Naive thymus-derived CD8-positive, alpha-beta T cell (primary cell): Measurements from ENCODE around the gene FAF1. TPM values are rescaled to one million over a fixed set of nuclear protein-coding genes. Genes with fewer than 3 reads are reported as not detected.
A peak's percentile ranks its signal among the peaks of the same experiment; 100 is the strongest.
"Not testable (repeated sequence)": the region's sequence is repeated elsewhere in the genome, so short reads cannot be mapped to it uniquely, and the experiment has no call there.

Experiments
- ATAC-seq, 2 donors: fragments of 150-1000 bp; cut with Tn5 transposase in 1 of 2; sonication (Bioruptor Pico), chemical (Tn5 transposase) in 1 of 2; 1 replicate in 1 of 2; 2 replicates in 1 of 2; pipeline ENCODE4 v1.10.0; 2021; ENCODE audit warnings: mild to moderate bottlenecking in 2 of 2, moderate library complexity in 2 of 2
- POLR2A ChIA-PET: fragments of 350-600 bp; sonication (Branson Sonifier 250); formaldehyde crosslinking; loops from one replicate; lab custom pipeline; 2021; ENCODE audit warnings: antibody characterized with exemption; lab: Charles Lee
- DNase-seq, 10 donors: peaks; one replicate each; pipeline versions ENCODE4 v3.0.0 to v3.0.0-alpha.2; 2020 to 2022
- H3K27ac Mint-ChIP-seq, 10 donors: one replicate each; pipeline ENCODE4 v1.8.0; 2020 to 2022; ENCODE audit warnings: mild to moderate bottlenecking in 10 of 10, mixed read lengths in 10 of 10, moderate library complexity in 4 of 10, inconsistent platforms in 1 of 10
- H3K27me3 Mint-ChIP-seq, 5 donors: one replicate each; pipeline ENCODE4 v1.8.0; 2021 to 2022; ENCODE audit warnings: mixed read lengths in 5 of 5
- H3K36me3 Mint-ChIP-seq, 3 donors: one replicate each; pipeline ENCODE4 v1.8.0; 2020 to 2022; ENCODE audit warnings: mixed read lengths in 3 of 3, mild to moderate bottlenecking in 2 of 3, inconsistent platforms in 1 of 3
- H3K4me1 Mint-ChIP-seq, 4 donors: one replicate each; pipeline ENCODE4 v1.8.0; 2021 to 2022; ENCODE audit warnings: mixed read lengths in 4 of 4
- H3K4me3 Mint-ChIP-seq, 10 donors: one replicate each; pipeline ENCODE4 v1.8.0; 2020 to 2022; ENCODE audit warnings: mild to moderate bottlenecking in 10 of 10, mixed read lengths in 10 of 10, moderate library complexity in 6 of 10, inconsistent platforms in 1 of 10
- H3K9me3 Mint-ChIP-seq, 9 donors: one replicate each; pipeline ENCODE4 v1.8.0; 2020 to 2022; ENCODE audit warnings: mixed read lengths in 9 of 9, mild to moderate bottlenecking in 3 of 9, inconsistent platforms in 1 of 9, moderate library complexity in 1 of 9
- polyA plus RNA-seq, 3 donors: library from polyadenylated mRNA; unstranded; fragments of 300-500 nt; fragmentation: Illumina TruSeq; gene quantifications; one replicate each; pipeline ENCODE4 v1.2.3, GENCODE V29; 2021
- total RNA-seq, 8 experiments: library from RNA in 2 of 8; stranded (reverse) in 2 of 8; gene quantifications; one replicate each; pipeline ENCODE4 v1.2.3 and lab custom pipeline; 2021 to 2026

The FAF1 gene
- total and polyA plus RNA-seq, 5 experiments from 2014 or later, result 46.2 to 64.5 (median 48.2) TPM

DNA sequence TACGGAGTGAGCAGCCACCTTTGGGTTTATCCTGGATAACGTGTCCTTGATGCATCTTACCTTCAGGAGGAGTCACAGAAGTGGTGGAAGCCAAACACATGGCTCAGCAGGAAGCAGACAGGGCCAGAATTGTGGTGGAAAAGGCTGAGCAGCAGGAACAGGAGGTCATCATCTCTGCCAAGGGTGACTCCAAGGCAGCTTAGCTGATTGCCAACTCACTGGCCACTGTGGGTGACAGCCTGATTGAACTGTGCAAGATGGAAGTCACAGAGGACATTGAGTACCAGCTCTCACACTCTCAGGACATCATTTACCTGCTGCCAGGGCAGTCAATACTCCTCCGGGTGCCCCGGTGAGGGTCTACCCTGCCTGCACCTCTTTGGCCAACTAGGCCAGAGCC is 179.3 kb downstream of the FAF1 start:
- ATAC-seq, result no peak
- Mint-ChIP-seq H3K27me3 (no peaks in the 10 kb centered on the region), H3K9me3 (peaks cover 0 to 1% (median 0%) of the 10 kb centered on the region in 9 donors), H3K4me3 (no peak overlapping the region), H3K4me1 (peaks cover 14 to 38% (median 34%) of the 10 kb centered on the region in 4 donors), H3K27ac (peak overlapping the region in 3 of 10 donors; percentile 17 to 59 (median 22)), H3K36me3 (peaks cover 0 to 40% (median 4%) of the 10 kb centered on the region in 3 donors)
- DNase-seq, result no peak
- POLR2A ChIA-PET, result no interaction called here

DNA sequence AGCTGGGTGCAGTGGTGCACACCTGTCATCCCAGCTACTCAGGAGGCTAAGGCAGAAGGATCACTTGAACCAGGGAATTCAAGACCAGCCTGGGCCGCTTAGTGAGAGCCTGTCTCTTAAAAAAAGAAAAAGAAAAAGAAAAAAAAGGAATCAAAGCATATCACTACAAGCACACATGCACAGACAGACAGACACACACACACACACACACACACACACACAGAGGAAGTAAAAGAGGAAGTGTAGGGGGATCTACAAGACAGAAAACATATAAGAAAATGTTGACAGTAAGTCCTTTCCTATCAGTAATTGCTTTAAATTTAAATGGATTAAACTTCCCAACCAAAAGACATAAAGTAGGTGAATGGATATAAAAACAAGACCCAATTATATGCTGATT is 180.3 kb downstream of the FAF1 start:
- POLR2A ChIA-PET, result no interaction called here
- Mint-ChIP-seq H3K36me3 (peaks cover 0 to 35% (median 0%) of the 10 kb centered on the region in 3 donors), H3K27ac (peak overlapping the region in 7 of 10 donors; percentile 5 to 59 (median 13)), H3K9me3 (no peaks in the 10 kb centered on the region), H3K4me1 (peaks cover 13 to 37% (median 30%) of the 10 kb centered on the region in 4 donors), H3K4me3 (no peak overlapping the region), H3K27me3 (no peaks in the 10 kb centered on the region)
- ATAC-seq (no peak), DNase-seq (peak in 3 of 10 donors; percentile 3 to 26 (median 11))

DNA sequence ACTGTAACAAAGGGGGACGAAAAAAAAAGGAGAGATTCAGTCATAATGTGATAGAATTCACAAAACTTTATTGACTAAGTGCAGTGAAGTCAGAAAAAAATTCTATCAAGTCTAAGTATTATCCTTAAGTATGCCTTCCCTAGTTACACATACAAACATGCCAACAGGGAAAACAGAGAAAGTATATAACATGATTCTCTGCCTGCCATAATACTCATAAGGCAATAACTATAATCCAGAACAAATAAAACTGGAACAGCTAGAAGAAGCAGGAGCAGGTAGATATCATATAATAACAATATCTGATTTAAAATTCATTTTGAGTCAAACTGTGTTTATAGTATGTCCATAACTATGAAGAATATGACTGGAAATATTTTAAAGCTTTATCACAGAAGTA is 184.3 kb downstream of the FAF1 start:
- no peak overlapping the region for H3K4me3 Mint-ChIP-seq
- H3K27me3 Mint-ChIP-seq, result no peaks in the 10 kb centered on the region
- POLR2A ChIA-PET, result no interaction called here
- H3K4me1 Mint-ChIP-seq, result peaks cover 11 to 22% (median 16%) of the 10 kb centered on the region in 4 donors
- no peak for DNase-seq
- H3K36me3 Mint-ChIP-seq, result peaks cover 0 to 27% (median 0%) of the 10 kb centered on the region in 3 donors
- no peak for ATAC-seq
- no peaks in the 10 kb centered on the region for H3K9me3 Mint-ChIP-seq
- H3K27ac Mint-ChIP-seq, result no peak overlapping the region

DNA sequence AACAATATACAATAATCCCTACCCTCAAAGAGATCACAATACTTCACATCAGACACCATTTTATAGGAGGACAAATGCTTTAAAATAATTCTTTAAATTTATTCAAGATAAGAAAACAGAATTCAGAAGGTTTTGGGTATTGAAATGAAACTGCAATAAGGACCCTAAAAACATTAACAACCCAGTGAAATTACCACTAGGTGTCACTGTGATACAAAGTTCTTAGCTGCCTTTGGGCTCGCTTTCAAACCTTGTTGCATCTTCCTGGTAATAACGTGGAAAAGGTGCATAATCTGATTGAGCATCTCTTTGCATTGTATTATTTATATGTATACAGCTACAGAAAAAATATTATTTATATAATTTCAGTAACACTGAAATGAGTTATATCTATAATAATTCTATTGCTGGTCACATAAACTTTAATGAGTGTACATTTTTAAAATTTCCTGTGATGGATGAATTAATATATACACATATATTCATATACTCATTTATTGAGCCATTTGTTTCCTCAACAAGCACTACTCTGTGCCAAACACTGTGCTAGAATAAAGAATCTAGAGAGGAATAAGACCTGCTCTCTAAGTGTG is 185.2 kb downstream of the FAF1 start:
- H3K27ac Mint-ChIP-seq, result no peak overlapping the region
- POLR2A ChIA-PET, result interaction anchor here (0.7 kb wide), 1 partner anchor 417 kb away, joined by 3 read pairs; no protein-coding TSS in a partner anchor
- H3K4me3 Mint-ChIP-seq, result no peak overlapping the region
- DNase-seq, result peak in 5 of 10 donors; percentile 14 to 50 (median 41)
- peak; percentile 44 to 56 for ATAC-seq
- H3K9me3 Mint-ChIP-seq, result no peaks in the 10 kb centered on the region
- H3K4me1 Mint-ChIP-seq, result peaks cover 6 to 22% (median 12%) of the 10 kb centered on the region in 4 donors
- H3K27me3 Mint-ChIP-seq, result no peaks in the 10 kb centered on the region
- H3K36me3 Mint-ChIP-seq, result peaks cover 0 to 18% (median 0%) of the 10 kb centered on the region in 3 donors

DNA sequence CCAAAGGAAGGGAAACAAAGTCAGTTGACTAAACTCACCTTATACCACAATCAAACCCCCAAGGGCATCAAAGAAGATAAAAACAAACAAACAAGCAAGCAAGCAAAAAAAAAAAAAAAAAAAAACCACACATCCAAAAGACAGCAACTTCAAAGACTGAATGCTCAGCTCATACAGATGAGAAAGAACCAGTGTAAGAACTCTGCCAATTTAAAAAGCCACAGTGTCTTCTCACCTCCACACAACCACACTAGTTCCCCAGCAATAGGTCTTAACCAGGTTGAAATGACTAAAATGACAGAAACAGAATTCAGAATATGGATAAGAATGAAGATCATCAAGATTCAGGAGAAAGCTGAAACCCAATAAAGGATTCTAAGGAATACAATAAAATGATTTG is 193.4 kb downstream of the FAF1 start:
- POLR2A ChIA-PET, result no interaction called here

DNA sequence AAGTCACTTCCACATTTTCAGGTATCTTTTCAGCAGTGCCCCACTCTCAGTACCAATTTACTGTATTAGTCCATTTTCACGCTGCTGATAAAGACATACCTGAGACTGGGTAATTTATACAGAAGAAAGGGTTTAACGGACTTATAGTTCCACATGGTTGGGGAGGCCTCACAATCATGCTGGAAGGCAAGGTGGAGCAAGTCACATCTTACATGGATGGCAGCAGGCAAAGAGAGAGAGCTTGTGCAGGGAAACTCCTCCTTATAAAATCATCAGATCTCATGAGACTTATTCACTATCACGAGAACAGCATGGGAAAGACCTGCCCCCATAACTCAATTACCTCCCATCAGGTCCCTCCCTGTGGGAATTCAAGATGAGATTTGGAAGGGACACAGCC is 203.5 kb downstream of the FAF1 start:
- H3K27me3 Mint-ChIP-seq, H3K27ac Mint-ChIP-seq, POLR2A ChIA-PET, ATAC-seq, DNase-seq, H3K4me3 Mint-ChIP-seq: not testable (repeated sequence)
- H3K36me3 Mint-ChIP-seq, result peaks cover 13 to 43% (median 39%) of the 10 kb centered on the region in 3 donors
- peaks cover 0 to 12% (median 0%) of the 10 kb centered on the region in 4 donors for H3K4me1 Mint-ChIP-seq
- H3K9me3 Mint-ChIP-seq, result peaks cover 0 to 23% (median 7%) of the 10 kb centered on the region in 9 donors

More for the DNA sequence above, 193.4 kb downstream of the FAF1 start:
- no peak for DNase-seq
- H3K9me3 Mint-ChIP-seq, result peaks cover 0 to 5% (median 2%) of the 10 kb centered on the region in 9 donors
- H3K27me3 Mint-ChIP-seq, result no peaks in the 10 kb centered on the region
- no peak overlapping the region for H3K4me3 Mint-ChIP-seq
- ATAC-seq, result no peak
- H3K27ac Mint-ChIP-seq, result peak overlapping the region in 2 of 10 donors; percentile 11 to 71
- peaks cover 27 to 47% (median 36%) of the 10 kb centered on the region in 4 donors for H3K4me1 Mint-ChIP-seq
- peaks cover 7 to 19% (median 11%) of the 10 kb centered on the region in 3 donors for H3K36me3 Mint-ChIP-seq

DNA sequence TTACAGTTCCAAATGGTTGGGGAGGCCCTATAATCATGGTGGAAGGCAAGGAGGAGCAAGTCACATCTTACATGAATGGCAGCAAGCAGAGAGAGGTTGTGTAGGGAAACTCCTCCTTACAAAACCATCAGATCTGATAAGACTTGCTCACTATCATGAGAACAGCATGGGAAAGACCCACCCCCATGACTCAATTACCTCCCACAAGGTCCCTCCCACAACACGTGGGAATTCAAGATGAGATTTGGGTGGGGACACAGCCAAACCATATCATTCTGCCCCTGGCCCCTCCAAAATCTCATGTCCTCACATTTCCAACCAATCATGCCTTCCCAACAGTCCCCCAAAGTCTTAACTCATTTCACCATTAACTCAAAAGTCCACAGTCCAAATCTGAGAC is 205.3 kb downstream of the FAF1 start:
- ATAC-seq, H3K27me3 Mint-ChIP-seq, POLR2A ChIA-PET, H3K4me1 Mint-ChIP-seq, DNase-seq, H3K27ac Mint-ChIP-seq, H3K4me3 Mint-ChIP-seq: not testable (repeated sequence)
- Mint-ChIP-seq H3K36me3 (peaks cover 13 to 35% (median 33%) of the 10 kb centered on the region in 3 donors), H3K9me3 (peaks cover 0 to 18% (median 7%) of the 10 kb centered on the region in 9 donors)

DNA sequence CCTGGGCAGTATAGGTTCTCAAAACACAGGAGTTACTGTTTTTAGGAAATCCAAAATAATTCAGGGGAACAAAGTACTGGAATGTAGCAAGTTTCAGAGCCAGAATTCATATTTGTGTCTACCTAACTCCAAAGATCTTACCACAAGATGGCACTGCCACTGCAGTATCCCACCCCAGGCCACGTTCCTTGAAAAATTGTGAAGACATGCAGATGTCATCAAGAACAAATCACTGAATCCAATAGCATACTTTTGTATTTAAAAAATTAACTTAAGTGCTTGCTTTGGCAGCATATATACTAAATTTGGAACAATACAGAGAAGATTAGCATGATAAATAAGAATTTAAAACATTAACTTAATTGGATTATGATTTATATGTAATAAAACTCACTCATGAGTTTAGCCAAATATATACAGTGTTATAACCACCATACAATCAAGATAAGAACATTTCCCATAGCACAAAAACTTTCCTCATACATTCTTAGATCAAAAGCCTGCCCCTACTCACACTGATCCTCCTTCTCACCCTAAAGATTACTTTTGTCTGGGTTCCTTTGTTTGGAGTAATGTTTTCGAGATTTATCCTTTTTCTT is 209.9 kb downstream of the FAF1 start:
- DNase-seq (no peak), ATAC-seq (no peak)
- Mint-ChIP-seq H3K9me3 (peaks cover 0 to 1% (median 0%) of the 10 kb centered on the region in 9 donors), H3K27me3 (no peaks in the 10 kb centered on the region), H3K36me3 (peaks cover 4 to 25% (median 22%) of the 10 kb centered on the region in 3 donors), H3K4me3 (no peak overlapping the region), H3K4me1 (peaks cover 0 to 4% (median 0%) of the 10 kb centered on the region in 4 donors), H3K27ac (peak overlapping the region in 1 of 10 donors; percentile 46)
- POLR2A ChIA-PET, result no interaction called here

DNA sequence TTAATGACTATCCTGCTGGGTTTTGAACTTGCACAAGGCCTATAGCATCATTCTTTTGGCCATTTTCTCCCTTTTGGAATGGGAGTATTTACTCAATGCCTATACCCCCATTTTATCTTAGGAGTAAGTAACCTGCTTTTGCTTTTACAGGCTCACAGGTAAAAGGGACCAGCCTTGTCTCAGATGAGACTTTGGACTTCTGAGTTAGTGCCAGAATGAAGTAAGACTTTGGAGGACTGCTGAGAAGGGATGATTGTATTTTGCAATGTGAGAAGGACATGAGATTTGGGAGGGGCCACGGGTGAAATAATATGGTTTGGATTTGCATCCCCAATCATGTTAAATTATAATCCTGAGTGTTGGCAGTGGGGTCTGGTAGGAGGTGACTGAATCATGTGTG is 212.7 kb downstream of the FAF1 start:
- Mint-ChIP-seq H3K4me1 (no peaks in the 10 kb centered on the region), H3K27me3 (no peaks in the 10 kb centered on the region), H3K9me3 (peaks cover 0 to 1% (median 0%) of the 10 kb centered on the region in 9 donors), H3K36me3 (peaks cover 12 to 43% (median 29%) of the 10 kb centered on the region in 3 donors), H3K4me3 (no peak overlapping the region), H3K27ac (peak overlapping the region in 2 of 10 donors; percentile 31 to 52)
- POLR2A ChIA-PET, result no interaction called here
- ATAC-seq (no peak), DNase-seq (no peak)

DNA sequence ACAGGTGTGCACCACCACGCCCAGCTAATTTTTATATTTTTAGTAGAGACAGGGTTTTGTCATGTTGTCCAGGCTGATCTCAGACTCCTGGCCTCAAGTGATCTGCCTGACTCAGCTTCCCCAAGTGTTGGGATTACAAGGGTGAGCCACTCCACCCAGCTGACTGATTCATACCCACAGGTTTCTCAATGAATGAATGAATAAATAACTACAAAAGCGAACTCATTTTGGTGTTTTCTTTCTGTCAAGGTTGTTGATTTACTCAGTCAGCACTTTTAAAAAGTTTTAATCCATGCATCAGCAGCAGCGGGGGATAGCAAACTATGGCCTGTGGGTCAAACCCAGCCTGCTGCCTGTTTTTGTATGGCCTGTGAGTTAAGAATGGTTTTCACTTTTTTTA is 217.5 kb downstream of the FAF1 start:
- POLR2A ChIA-PET, result no interaction called here
- no peaks in the 10 kb centered on the region for H3K27me3 Mint-ChIP-seq
- ATAC-seq (no peak), DNase-seq (no peak)
- H3K9me3 Mint-ChIP-seq, result peaks cover 0 to 1% (median 0%) of the 10 kb centered on the region in 9 donors
- no peak overlapping the region for H3K4me3 Mint-ChIP-seq
- H3K36me3 Mint-ChIP-seq, result peaks cover 8 to 73% (median 35%) of the 10 kb centered on the region in 3 donors
- peaks cover 0 to 7% (median 0%) of the 10 kb centered on the region in 4 donors for H3K4me1 Mint-ChIP-seq
- no peak overlapping the region for H3K27ac Mint-ChIP-seq

DNA sequence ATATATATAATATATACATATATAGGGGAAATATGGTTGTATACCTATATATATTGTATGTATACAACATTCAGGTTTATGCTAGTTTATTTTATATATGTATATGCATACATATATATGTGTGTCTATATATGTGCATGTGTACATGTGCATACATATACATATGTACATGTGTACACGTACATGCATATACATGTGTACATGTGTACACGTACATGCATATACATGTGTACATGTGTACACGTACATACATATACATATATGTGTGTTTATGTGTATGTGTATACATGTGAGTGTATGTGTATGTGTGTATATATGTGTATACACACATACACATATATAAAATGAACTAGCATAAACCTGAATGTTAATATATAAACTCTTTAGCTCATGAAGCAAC is 220.9 kb downstream of the FAF1 start:
- peaks cover 0 to 8% (median under 1%) of the 10 kb centered on the region in 4 donors for H3K4me1 Mint-ChIP-seq
- no peaks in the 10 kb centered on the region for H3K27me3 Mint-ChIP-seq
- no peak overlapping the region for H3K4me3 Mint-ChIP-seq
- H3K9me3 Mint-ChIP-seq, result no peaks in the 10 kb centered on the region
- ATAC-seq, result no peak
- no peak for DNase-seq
- peaks cover 2 to 70% (median 34%) of the 10 kb centered on the region in 3 donors for H3K36me3 Mint-ChIP-seq
- H3K27ac Mint-ChIP-seq, result no peak overlapping the region
- POLR2A ChIA-PET, result no interaction called here

DNA sequence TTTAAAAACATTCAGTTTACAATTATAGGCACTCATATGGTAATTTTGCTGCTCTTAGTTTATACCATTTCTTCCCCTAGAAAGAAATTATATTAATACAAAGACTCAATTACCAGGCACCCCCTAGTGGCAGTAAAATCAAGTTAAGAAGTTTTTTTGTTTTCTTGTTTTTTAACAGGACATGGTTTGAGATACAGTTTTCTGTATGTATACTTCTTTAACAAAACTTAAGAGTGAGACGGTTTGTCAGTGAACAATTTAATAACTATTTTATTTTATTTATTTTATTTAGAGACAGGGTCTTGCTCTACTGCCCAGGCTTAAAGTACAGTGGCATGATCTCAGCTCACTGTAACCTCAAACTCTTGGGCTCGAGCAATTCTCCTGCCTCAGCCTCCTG is 224.6 kb downstream of the FAF1 start:
- ATAC-seq (no peak), DNase-seq (peak in 1 of 10 donors; percentile 2)
- Mint-ChIP-seq H3K27me3 (no peaks in the 10 kb centered on the region), H3K27ac (no peak overlapping the region), H3K4me1 (peaks cover 0 to 19% (median 8%) of the 10 kb centered on the region in 4 donors), H3K4me3 (no peak overlapping the region), H3K9me3 (no peaks in the 10 kb centered on the region), H3K36me3 (peaks cover 0 to 54% (median 21%) of the 10 kb centered on the region in 3 donors)
- POLR2A ChIA-PET, result no interaction called here

DNA sequence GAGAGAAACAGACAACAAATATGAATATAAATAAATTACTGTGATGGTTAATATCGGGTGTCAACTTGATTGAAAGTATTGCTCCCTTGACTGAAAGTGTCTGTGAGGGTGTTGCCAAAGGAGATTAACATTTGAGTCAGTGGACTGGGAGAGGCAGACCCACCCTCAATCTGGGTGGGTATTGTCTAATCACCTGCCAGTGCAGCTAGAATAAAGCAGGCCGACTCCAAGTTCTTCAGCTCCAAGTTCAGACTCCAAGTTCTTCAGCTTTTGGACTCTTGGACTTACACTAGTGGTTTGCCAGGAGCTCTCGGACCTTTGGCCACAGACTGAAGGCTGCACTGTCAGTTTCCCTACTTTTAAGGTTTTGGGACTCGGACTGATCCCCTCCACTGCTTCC is 232.5 kb downstream of the FAF1 start:
- H3K9me3 Mint-ChIP-seq, H3K27ac Mint-ChIP-seq, H3K4me3 Mint-ChIP-seq, H3K27me3 Mint-ChIP-seq, DNase-seq, ATAC-seq, POLR2A ChIA-PET: not testable (repeated sequence)
- Mint-ChIP-seq H3K4me1 (peaks cover 16 to 41% (median 22%) of the 10 kb centered on the region in 4 donors), H3K36me3 (peaks cover 0 to 42% (median 24%) of the 10 kb centered on the region in 3 donors)
